Gastroesophageal sphincter (tissue), 3 donors: ENCODE results near the gene VOPP1.

Source experiments
- POLR2AphosphoS5 ChIP-seq: sonication (generic); formaldehyde crosslinking; IDR thresholded peaks from one replicate; pipeline ENCODE4 v1.6.1; 2017; ENCODE audit warnings: antibody characterized with exemption
- TF ChIP-seq, protein P1 (sequence below), 4 experiments: fragments of 200-600 bp in 2 of 4; fragments of 450-650 bp in 2 of 4; sonication (generic) in 1 of 4; IDR thresholded peaks; one replicate each; pipeline ENCODE4 v1.5.1; 2017 to 2019; ENCODE audit warnings: antibody characterized with exemption in 4 of 4, mild to moderate bottlenecking in 2 of 4, moderate library complexity in 2 of 4

DNA sequence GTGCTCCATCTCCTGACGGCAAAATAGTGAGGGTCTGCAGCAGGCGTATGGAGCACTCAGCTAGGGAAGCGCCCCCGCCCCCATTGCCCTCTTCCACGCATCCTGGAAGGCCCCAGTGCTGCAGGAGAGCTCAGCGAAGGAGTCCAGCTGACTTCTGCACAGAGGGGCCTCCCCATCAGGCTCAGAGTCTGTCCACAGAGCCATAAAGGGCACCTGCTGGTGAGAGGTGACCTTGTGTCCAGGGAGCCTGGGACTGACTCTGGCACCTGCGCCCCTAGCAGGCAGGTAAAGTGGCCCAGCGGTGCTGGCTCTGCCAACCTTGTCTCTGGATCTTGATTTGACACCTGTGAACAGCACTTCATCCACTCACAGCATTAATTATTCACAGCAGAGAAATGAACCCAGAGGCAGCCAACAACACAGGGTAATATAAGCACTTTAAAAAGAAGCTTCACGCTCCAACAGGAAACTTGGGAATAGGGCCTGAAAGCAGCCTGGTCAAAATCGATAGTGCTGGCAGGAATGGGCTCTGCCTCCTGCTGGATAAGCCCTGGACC is 59.6 kb downstream of the VOPP1 start:
- TF ChIP-seq, protein P1, sequence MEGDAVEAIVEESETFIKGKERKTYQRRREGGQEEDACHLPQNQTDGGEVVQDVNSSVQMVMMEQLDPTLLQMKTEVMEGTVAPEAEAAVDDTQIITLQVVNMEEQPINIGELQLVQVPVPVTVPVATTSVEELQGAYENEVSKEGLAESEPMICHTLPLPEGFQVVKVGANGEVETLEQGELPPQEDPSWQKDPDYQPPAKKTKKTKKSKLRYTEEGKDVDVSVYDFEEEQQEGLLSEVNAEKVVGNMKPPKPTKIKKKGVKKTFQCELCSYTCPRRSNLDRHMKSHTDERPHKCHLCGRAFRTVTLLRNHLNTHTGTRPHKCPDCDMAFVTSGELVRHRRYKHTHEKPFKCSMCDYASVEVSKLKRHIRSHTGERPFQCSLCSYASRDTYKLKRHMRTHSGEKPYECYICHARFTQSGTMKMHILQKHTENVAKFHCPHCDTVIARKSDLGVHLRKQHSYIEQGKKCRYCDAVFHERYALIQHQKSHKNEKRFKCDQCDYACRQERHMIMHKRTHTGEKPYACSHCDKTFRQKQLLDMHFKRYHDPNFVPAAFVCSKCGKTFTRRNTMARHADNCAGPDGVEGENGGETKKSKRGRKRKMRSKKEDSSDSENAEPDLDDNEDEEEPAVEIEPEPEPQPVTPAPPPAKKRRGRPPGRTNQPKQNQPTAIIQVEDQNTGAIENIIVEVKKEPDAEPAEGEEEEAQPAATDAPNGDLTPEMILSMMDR (IDR thresholded peaks at IDR 0.05) = no peak
- TF ChIP-seq POLR2AphosphoS5 = no peak
